ENCODE measurements around the gene KMT2A.

DNA sequence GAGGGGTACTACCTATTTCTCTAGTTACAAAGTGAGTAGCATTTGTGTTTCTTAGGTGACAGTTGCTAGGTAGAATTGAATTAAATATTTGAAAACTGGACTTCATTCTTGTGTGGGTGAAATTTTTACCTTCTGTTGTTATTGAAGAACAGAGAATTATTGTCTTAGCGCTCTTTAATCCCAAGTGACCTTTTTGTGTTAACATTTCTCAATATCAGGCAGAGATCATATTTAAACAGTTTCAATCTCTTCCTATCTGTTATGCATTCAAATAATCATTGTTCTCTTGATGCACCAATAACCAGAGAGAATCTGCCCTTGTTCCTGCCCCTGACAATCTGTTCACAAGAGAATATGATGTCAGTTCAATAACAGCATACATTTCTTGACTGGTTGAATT, 14.2 kb downstream of the KMT2A start:
- no peak for TF ChIP-seq CTCF (IDR thresholded peaks at IDR 0.05)
- TF ChIP-seq POLR2A (IDR thresholded peaks at IDR 0.05) = no peak
- no peak for TF ChIP-seq POLR2AphosphoS5 (IDR thresholded peaks at IDR 0.05)
